ENCODE results near the gene ZNF80.

DNA sequence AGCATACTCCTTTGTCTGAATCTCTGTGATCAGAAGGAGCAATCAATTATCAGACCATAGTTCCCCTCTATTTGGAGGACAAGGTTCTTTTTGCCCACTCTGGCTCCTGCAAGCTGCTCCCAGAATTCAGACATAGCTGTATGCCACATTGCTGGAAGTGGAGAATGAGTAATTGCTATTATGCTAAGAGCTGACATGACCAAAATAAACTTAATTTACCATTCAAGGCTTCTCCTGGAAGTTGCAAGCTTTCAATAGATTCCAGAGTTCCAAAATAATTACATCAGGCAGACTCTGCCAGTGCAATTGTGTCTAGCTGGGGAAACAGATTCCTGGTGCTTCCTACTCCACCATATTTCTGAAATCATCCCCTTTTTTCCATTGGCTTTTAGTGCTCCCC lies 50.9 kb downstream of the ZNF80 start:
- TF ChIP-seq POLR2A (IDR thresholded peaks at IDR 0.05; ENCODE audit: low read depth, low read length) (no peak), POLR2AphosphoS5 (IDR thresholded peaks at IDR 0.05; ENCODE audit: low read depth, low read length) (no peak)

Data from GM12891 (cell line).